GM13976 (cell line): Measurements from ENCODE around the gene SLC17A9.

Experiments used
- DNase-seq: peaks from one replicate; pipeline ENCODE4 v3.0.0; 2012; ENCODE audit warnings: low spot score
- in situ Hi-C: fragments of 300-500 bp; cut with MboI; formaldehyde crosslinking; loops from one replicate; pipeline ENCODE4 v1.12.0; 2022; ENCODE audit warnings: low sequenced_read_pairs, mixed read lengths, inconsistent platforms; ENCODE audit not compliant: unreplicated experiment
- TF ChIP-seq, protein P1 (sequence below): IDR thresholded peaks from 2 replicates; pipeline ENCODE4 v1.5.1; 2012; ENCODE audit warnings: borderline replicate concordance, mild to moderate bottlenecking; ENCODE audit not compliant: insufficient read depth; ENCODE audit errors: extremely low read depth, missing control alignments, control extremely low read depth

The SLC17A9 gene

DNA sequence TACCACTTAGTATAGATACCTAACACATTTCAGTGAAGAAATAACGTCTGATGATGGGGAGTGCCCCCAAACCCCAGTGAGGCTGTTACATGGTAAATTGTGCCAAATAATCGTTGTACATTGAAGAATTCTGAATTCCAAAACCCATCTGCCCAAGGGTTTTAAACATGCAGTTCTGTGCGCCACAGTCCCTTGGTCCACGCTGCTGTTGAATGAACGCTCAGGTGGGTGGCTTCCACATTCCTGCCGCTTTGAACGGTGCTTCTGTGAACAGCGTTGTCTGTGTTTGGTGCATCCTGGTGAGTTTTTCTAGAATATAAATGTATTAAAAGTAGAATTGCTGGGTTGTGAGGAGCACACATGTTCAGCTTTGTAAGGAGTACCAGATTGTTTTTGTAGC, 11.6 kb upstream of the SLC17A9 start:
- TF ChIP-seq, protein P1, sequence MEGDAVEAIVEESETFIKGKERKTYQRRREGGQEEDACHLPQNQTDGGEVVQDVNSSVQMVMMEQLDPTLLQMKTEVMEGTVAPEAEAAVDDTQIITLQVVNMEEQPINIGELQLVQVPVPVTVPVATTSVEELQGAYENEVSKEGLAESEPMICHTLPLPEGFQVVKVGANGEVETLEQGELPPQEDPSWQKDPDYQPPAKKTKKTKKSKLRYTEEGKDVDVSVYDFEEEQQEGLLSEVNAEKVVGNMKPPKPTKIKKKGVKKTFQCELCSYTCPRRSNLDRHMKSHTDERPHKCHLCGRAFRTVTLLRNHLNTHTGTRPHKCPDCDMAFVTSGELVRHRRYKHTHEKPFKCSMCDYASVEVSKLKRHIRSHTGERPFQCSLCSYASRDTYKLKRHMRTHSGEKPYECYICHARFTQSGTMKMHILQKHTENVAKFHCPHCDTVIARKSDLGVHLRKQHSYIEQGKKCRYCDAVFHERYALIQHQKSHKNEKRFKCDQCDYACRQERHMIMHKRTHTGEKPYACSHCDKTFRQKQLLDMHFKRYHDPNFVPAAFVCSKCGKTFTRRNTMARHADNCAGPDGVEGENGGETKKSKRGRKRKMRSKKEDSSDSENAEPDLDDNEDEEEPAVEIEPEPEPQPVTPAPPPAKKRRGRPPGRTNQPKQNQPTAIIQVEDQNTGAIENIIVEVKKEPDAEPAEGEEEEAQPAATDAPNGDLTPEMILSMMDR = no peak
- in situ Hi-C loops = no loop called here
- DNase-seq = no peak

DNA sequence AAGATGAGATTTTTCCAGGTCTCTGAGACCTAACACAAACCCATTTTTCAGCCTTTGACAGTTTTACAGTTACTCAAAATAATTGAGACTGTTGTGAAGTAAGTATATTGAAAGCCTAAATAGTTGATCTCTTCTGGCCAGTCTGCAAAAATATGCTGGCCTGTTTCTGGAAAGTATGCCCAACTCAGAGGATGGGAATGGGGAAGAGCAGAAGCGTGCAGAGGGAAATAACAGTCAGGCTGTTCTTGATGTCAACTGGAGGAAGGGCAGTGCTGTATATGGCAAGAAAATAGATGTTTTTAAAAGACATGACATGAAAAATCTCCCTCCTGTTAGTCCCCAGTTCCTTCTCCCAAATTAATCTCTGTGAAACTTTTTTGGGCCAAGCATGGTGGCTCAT, 10.7 kb upstream of the SLC17A9 start:
- in situ Hi-C loops = no loop called here
- TF ChIP-seq, protein P1 = no peak
- no peak for DNase-seq

DNA sequence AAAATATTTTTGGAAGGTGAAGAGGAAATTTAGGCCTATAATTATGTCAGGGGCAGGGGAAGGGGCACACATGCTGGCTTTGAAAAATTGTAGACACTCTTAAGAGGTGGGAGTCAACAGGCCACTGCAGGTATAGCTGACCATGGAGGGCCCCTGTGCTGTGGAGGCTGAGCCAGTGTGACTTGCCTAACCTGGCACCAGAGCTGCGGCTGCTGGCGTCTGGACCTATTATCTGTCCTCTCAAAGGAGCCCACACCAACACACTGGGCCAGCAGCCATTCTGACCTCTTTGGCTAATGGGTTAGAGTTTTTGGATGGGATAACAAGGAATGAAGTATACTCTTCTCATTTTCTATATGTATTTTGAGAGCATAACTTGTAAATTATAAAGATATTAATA, 10.1 kb upstream of the SLC17A9 start:
- no peak for DNase-seq

DNA sequence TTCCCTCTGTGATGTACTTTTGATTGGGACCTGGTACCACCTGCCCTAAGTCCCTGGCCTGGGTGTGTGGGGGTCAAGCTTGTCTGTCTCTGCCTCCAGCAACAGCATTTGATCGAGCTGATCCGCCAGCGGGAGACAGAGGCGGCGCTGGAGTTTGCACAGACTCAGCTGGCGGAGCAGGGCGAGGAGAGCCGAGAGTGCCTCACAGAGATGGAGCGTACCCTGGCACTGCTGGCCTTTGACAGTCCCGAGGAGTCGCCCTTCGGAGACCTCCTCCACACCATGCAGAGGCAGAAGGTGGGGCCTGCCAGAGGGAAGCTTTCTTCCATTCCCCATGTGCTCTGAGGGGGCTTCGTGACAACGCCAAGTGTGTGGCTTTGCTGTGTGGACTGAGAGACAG, 9.1 kb upstream of the SLC17A9 start:
- TF ChIP-seq, protein P1 = no peak
- no peak for DNase-seq
- in situ Hi-C loops = no loop called here

More for the DNA sequence above, 10.1 kb upstream of the SLC17A9 start:
- TF ChIP-seq, protein P1 = no peak
- in situ Hi-C loops = no loop called here

DNA sequence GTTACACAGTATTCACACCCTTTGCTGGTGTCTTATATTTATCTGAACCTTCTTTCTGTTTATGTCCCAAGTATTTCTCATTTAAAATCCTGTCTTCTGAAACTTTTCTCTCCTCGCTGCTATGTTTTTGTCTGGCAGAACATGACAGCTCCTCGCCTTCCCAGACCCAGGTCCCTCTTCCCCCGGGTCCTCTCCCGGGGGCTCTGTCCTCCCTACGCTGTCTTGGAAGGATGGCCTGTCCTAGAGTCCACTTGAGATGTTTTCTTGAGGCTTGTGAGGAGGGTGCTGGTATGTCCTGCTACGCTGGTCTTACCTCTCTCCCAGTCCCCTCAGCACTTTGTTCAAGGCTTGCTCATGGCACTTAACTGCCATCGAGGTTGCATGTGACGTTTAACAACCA, 8.3 kb upstream of the SLC17A9 start:
- TF ChIP-seq, protein P1 = no peak
- in situ Hi-C loops = no loop called here

DNA sequence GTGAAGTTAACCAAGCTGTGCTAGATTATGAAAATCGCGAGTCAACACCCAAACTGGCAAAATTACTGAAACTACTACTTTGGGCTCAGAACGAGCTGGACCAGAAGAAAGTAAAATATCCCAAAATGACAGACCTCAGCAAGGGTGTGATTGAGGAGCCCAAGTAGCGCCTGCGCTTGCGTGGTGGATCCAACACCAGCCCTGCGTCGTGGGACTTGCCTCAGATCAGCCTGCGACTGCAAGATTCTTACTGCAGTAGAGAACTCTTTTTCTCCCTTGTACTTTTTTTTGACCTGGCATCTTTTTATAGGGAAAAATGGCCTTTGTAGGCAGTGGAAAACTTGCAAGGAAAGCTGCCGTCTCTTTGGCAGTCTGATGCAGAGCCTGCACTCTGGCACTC, 7.8 kb upstream of the SLC17A9 start:
- TF ChIP-seq, protein P1 = no peak
- in situ Hi-C loops = no loop called here
- no peak for DNase-seq

More for the DNA sequence above, 8.3 kb upstream of the SLC17A9 start:
- no peak for DNase-seq
